ENCODE results near the gene KCNIP4. TPM values are rescaled to one million over a fixed set of nuclear protein-coding genes. Genes with fewer than 3 reads are reported as not detected.
A peak's percentile ranks its signal among the peaks of the same experiment; 100 is the strongest.

The KCNIP4 gene
- total and polyA plus RNA-seq, 2 experiments from 2014 or later: 0.69 to 1.00 TPM

GRCh38 chr4:21102667-21103066 lies 845.9 kb downstream of the KCNIP4 start:
- H3K9me3 ChIP-seq (ENCODE audit: low read depth): no peaks in the 10 kb centered on the region
- no peak overlapping the region for H3K4me2 ChIP-seq
- DNase-seq (ENCODE audit: low spot score): no peak
- no peak overlapping the region for H3K4me3 ChIP-seq
- H3K9me2 ChIP-seq (replicated peaks; ENCODE audit: insufficient read depth): no peaks in the 10 kb centered on the region
- TF ChIP-seq EZH2 (IDR thresholded peaks at IDR 0.05; ENCODE audit: borderline replicate concordance) (no peak), EZH2phosphoT487 (IDR thresholded peaks at IDR 0.05; ENCODE audit: low read depth, severe bottlenecking, unreplicated experiment) (no peak), CTCF (IDR thresholded peaks at IDR 0.05; ENCODE audit: poor library complexity) (no peak)
- no peaks in the 10 kb centered on the region for H3K27me3 ChIP-seq
- no peaks in the 10 kb centered on the region for H3K36me3 ChIP-seq (replicated peaks; ENCODE audit: insufficient read depth, low read depth)
- H3K79me2 ChIP-seq: no peaks in the 10 kb centered on the region
- no peak overlapping the region for H3K27ac ChIP-seq
- no peaks in the 10 kb centered on the region for H3K4me1 ChIP-seq (ENCODE audit: insufficient read depth)
- no peak overlapping the region for H2AFZ ChIP-seq
- no peaks in the 10 kb centered on the region for H4K20me1 ChIP-seq (ENCODE audit: insufficient read depth, poor library complexity, severe bottlenecking)

- TF ChIP-seq EZH2phosphoT487 (IDR thresholded peaks at IDR 0.05; ENCODE audit: low read depth, severe bottlenecking, unreplicated experiment): no peak
- TF ChIP-seq CTCF (IDR thresholded peaks at IDR 0.05; ENCODE audit: poor library complexity): no peak
- no peak for TF ChIP-seq EZH2 (IDR thresholded peaks at IDR 0.05; ENCODE audit: borderline replicate concordance)
- H3K79me2 ChIP-seq: no peaks in the 10 kb centered on the region
- H3K4me2 ChIP-seq: no peak overlapping the region
- H3K9me3 ChIP-seq (ENCODE audit: low read depth): no peaks in the 10 kb centered on the region
- DNase-seq (ENCODE audit: low spot score): no peak
- H3K36me3 ChIP-seq (replicated peaks; ENCODE audit: insufficient read depth, low read depth): no peaks in the 10 kb centered on the region
- H2AFZ ChIP-seq: no peak overlapping the region
- H3K4me3 ChIP-seq: no peak overlapping the region
- H3K27me3 ChIP-seq: no peaks in the 10 kb centered on the region
- H3K27ac ChIP-seq: no peak overlapping the region
- no peaks in the 10 kb centered on the region for H3K4me1 ChIP-seq (ENCODE audit: insufficient read depth)
- H3K9me2 ChIP-seq (replicated peaks; ENCODE audit: insufficient read depth): no peaks in the 10 kb centered on the region
- no peaks in the 10 kb centered on the region for H4K20me1 ChIP-seq (ENCODE audit: insufficient read depth, poor library complexity, severe bottlenecking)
- WGBS (ENCODE audit: low lambda C conversion rate, missing lambda C conversion rate): 53% methylated on average over 1 of the region's 1 CpG
Observed at GRCh38 chr4:21097865-21098264, 850.7 kb downstream of the KCNIP4 start.

GRCh38 chr4:21097026-21097425 lies 851.5 kb downstream of the KCNIP4 start:
- Histone ChIP-seq H4K20me1 (ENCODE audit: insufficient read depth, poor library complexity, severe bottlenecking) (no peaks in the 10 kb centered on the region), H3K4me1 (ENCODE audit: insufficient read depth) (no peaks in the 10 kb centered on the region), H3K9me2 (replicated peaks; ENCODE audit: insufficient read depth) (no peaks in the 10 kb centered on the region), H3K4me2 (no peak overlapping the region), H3K36me3 (replicated peaks; ENCODE audit: insufficient read depth, low read depth) (no peaks in the 10 kb centered on the region), H3K79me2 (no peaks in the 10 kb centered on the region), H3K4me3 (no peak overlapping the region), H3K27me3 (no peaks in the 10 kb centered on the region), H2AFZ (no peak overlapping the region), H3K27ac (no peak overlapping the region), H3K9me3 (ENCODE audit: low read depth) (no peaks in the 10 kb centered on the region)
- 0% methylated on average over 1 of the region's 1 CpG for WGBS (ENCODE audit: low lambda C conversion rate, missing lambda C conversion rate)
- TF ChIP-seq EZH2phosphoT487 (IDR thresholded peaks at IDR 0.05; ENCODE audit: low read depth, severe bottlenecking, unreplicated experiment) (no peak), CTCF (IDR thresholded peaks at IDR 0.05; ENCODE audit: poor library complexity) (no peak)
- no peak for DNase-seq (ENCODE audit: low spot score)

GRCh38 chr4:21092531-21092930 lies 856.0 kb downstream of the KCNIP4 start:
- H3K4me2 ChIP-seq: no peak overlapping the region
- H3K9me2 ChIP-seq (replicated peaks; ENCODE audit: insufficient read depth): no peaks in the 10 kb centered on the region
- no peaks in the 10 kb centered on the region for H3K79me2 ChIP-seq
- TF ChIP-seq EZH2phosphoT487 (IDR thresholded peaks at IDR 0.05; ENCODE audit: low read depth, severe bottlenecking, unreplicated experiment) (no peak), CTCF (IDR thresholded peaks at IDR 0.05; ENCODE audit: poor library complexity) (no peak), EZH2 (IDR thresholded peaks at IDR 0.05; ENCODE audit: borderline replicate concordance) (no peak)
- H3K27me3 ChIP-seq: no peaks in the 10 kb centered on the region
- H3K36me3 ChIP-seq (replicated peaks; ENCODE audit: insufficient read depth, low read depth): no peaks in the 10 kb centered on the region
- 100% methylated on average over 1 of the region's 1 CpG for WGBS (ENCODE audit: low lambda C conversion rate, missing lambda C conversion rate)
- no peaks in the 10 kb centered on the region for H3K4me1 ChIP-seq (ENCODE audit: insufficient read depth)
- no peaks in the 10 kb centered on the region for H3K9me3 ChIP-seq (ENCODE audit: low read depth)
- no peak overlapping the region for H3K27ac ChIP-seq
- no peak overlapping the region for H3K4me3 ChIP-seq
- no peak overlapping the region for H2AFZ ChIP-seq
- DNase-seq (ENCODE audit: low spot score): peak; percentile 5
- no peaks in the 10 kb centered on the region for H4K20me1 ChIP-seq (ENCODE audit: insufficient read depth, poor library complexity, severe bottlenecking)

Measured in hepatocyte (in vitro differentiated cells).